A549 (cell line): ENCODE measurements around the gene TLR9. TPM values are rescaled to one million over a fixed set of nuclear protein-coding genes. Genes with fewer than 3 reads are reported as not detected.
"Not testable (repeated sequence)": the region's sequence is repeated elsewhere in the genome, so short reads cannot be mapped to it uniquely, and the experiment has no call there.

Source experiments
- ATAC-seq, 2 experiments: fragments of 200-7000 bp in 1 of 2; fragments of >200 bp in 1 of 2; cut with Nextera tagmentation in 1 of 2; cut with Tn5 transposase in 1 of 2; 3 replicates each; pipeline versions ENCODE4 v1.8.0 to v1.9.1; 2018 to 2020; ENCODE audit warnings: mild to moderate bottlenecking in 1 of 2, moderate library complexity in 1 of 2
- CTCF ChIA-PET: fragments of 300-600 bp; sonication (Branson Sonifier 250); formaldehyde crosslinking; extraction: SDS; loops from one replicate; lab custom pipeline; 2021; ENCODE audit warnings: antibody characterized with exemption, inconsistent platforms; lab: Yijun Ruan, JAX
- POLR2A ChIA-PET: fragments of 350-600 bp; formaldehyde crosslinking; extraction: SDS; loops from one replicate; lab custom pipeline; 2021; ENCODE audit warnings: antibody characterized with exemption, inconsistent platforms; lab: Yijun Ruan, JAX
- DNase-seq, 2 experiments: peaks; one replicate each; pipeline versions ENCODE4 v3.0.0 to v3.0.0-alpha.2; 2011 to 2016; ENCODE audit warnings: low read depth in 1 of 2, low spot score in 1 of 2
- FAIRE-seq: peaks from 2 replicates; lab custom pipeline; 2011; peaks lifted over from hg19 to GRCh38; lab: Jason Lieb, UNC
- H3K27ac ChIP-seq, 2 experiments: fragments of >200 bp; sonication (Bioruptor Twin); formaldehyde crosslinking; 3 replicates each; pipeline ENCODE4 v1.5.1; 2016 to 2017
- H3K4me1 ChIP-seq: fragments of >200 bp; sonication (Bioruptor Twin); formaldehyde crosslinking; 3 replicates; pipeline ENCODE4 v1.6.1; 2016
- H3K4me2 ChIP-seq: fragments of >200 bp; sonication (Bioruptor Twin); formaldehyde crosslinking; 3 replicates; pipeline ENCODE4 v1.6.1; 2016
- H3K4me3 ChIP-seq: fragments of >200 bp; sonication (Bioruptor Twin); formaldehyde crosslinking; 3 replicates; pipeline ENCODE4 v1.5.1; 2016
- H3K9me3 ChIP-seq: fragments of >200 bp; sonication (Bioruptor Twin); formaldehyde crosslinking; 3 replicates; pipeline ENCODE4 v1.6.1; 2016
- CBX2 ChIP-seq: fragments of 200-600 bp; sonication (generic); IDR thresholded peaks from 2 replicates; pipeline ENCODE4 v1.6.1; 2016; ENCODE audit warnings: low read depth, mild to moderate bottlenecking, borderline replicate concordance
- EP300 ChIP-seq, 2 experiments: fragments of >200 bp; sonication (Bioruptor Twin); formaldehyde crosslinking; IDR thresholded peaks; 2 replicates in 1 of 2; 3 replicates in 1 of 2; pipeline ENCODE4 v1.6.1; 2016 to 2017
- HDAC2 ChIP-seq: fragments of 200-600 bp; sonication (generic); IDR thresholded peaks from 2 replicates; pipeline ENCODE4 v1.6.1; 2016
- HOXA7 ChIP-seq: fragments of 250-450 bp; sonication (Bioruptor Pico); IDR thresholded peaks from 2 replicates; pipeline ENCODE4 v1.5.0; 2020; ENCODE audit warnings: mild to moderate bottlenecking, moderate library complexity
- KDM5A ChIP-seq: fragments of 200-600 bp; sonication (generic); IDR thresholded peaks from 2 replicates; pipeline ENCODE4 v1.6.1; 2016; ENCODE audit warnings: antibody characterized with exemption, mild to moderate bottlenecking
- MAX ChIP-seq: IDR thresholded peaks from 2 replicates; pipeline ENCODE4 v1.6.1; 2012
- NFE2L2 ChIP-seq: fragments of 150-350 bp; conservative IDR thresholded peaks from 2 replicates; pipeline ENCODE4 v1.6.1; 2014; ENCODE audit warnings: low read length
- NR3C1 ChIP-seq: fragments of >200 bp; sonication (Bioruptor Twin); formaldehyde crosslinking; IDR thresholded peaks from 3 replicates; pipeline ENCODE4 v1.6.1; 2017
- PBX3 ChIP-seq: IDR thresholded peaks from 2 replicates; pipeline ENCODE4 v1.6.1; 2012
- PHF8 ChIP-seq: fragments of 200-600 bp; sonication (generic); IDR thresholded peaks from 2 replicates; pipeline ENCODE4 v1.6.1; 2016; ENCODE audit warnings: low read depth, mild to moderate bottlenecking, antibody characterized with exemption, moderate library complexity, borderline replicate concordance
- RAD21 ChIP-seq, 2 experiments: fragments of >200 bp in 1 of 2; sonication (Bioruptor Twin) in 1 of 2; formaldehyde crosslinking in 1 of 2; IDR thresholded peaks in 1 of 2; conservative IDR thresholded peaks in 1 of 2; 2 replicates in 1 of 2; 3 replicates in 1 of 2; pipeline ENCODE4 v1.6.1; 2012 to 2018; ENCODE audit warnings: inconsistent platforms in 1 of 2
- REST ChIP-seq: fragments of 200-600 bp; sonication (generic); IDR thresholded peaks from 2 replicates; pipeline ENCODE4 v1.6.1; 2016; ENCODE audit warnings: antibody characterized with exemption, mild to moderate bottlenecking, moderate library complexity
- TFCP2L1 ChIP-seq: fragments of 250-450 bp; sonication (Bioruptor Pico); IDR thresholded peaks from 2 replicates; pipeline ENCODE4 v1.5.0; 2021; ENCODE audit warnings: mild to moderate bottlenecking
- TP53 ChIP-seq: fragments of 250-450 bp; sonication (Bioruptor Pico); IDR thresholded peaks from 2 replicates; pipeline ENCODE4 v1.5.0; 2021; ENCODE audit warnings: mild to moderate bottlenecking, moderate library complexity
- WGBS: methylation state at CpG from one replicate; pipeline ENCODE4 v1.1.6; 2017; ENCODE audit errors: missing lambda C conversion rate; 5-methylcytosine and 5-hydroxymethylcytosine counted together
- polyA minus RNA-seq: library from RNA; depleted of rRNA, polyadenylated mRNA; stranded (reverse); fragments of >200 nt; gene quantifications from 2 replicates; pipeline ENCODE4 v1.2.3, GENCODE V29; 2011; rRNA and poly(A)+ RNA removed
- polyA plus RNA-seq, 4 experiments: library from polyadenylated mRNA; depleted of rRNA in 3 of 4; stranded (reverse); fragments of >200 nt; fragmentation: RNase III in 1 of 4; extraction: RNeasy Plus Mini Kit Qiagen cat#74134 plus additional on column Dnase treatment in 1 of 4; gene quantifications; 2 replicates in 3 of 4; 3 replicates in 1 of 4; pipeline ENCODE4 v1.2.3, GENCODE V29; 2011 to 2017
- TF ChIP-seq, protein P1 (sequence below): fragments of 150-350 bp; IDR thresholded peaks from 2 replicates; pipeline ENCODE4 v1.6.1; 2014; ENCODE audit warnings: low read depth, mild to moderate bottlenecking, low read length
- TF ChIP-seq, protein P2 (sequence below): IDR thresholded peaks from 2 replicates; pipeline ENCODE4 v1.6.1; 2012; ENCODE audit warnings: low read depth, borderline replicate concordance

The TLR9 gene
- polyA plus RNA-seq (2011; rRNA removed) (0.04 and 0.12 TPM in 2 replicates), polyA plus RNA-seq (2017; fragmentation: RNase III; extraction: RNeasy Plus Mini Kit Qiagen cat#74134 plus additional on column Dnase treatment) (not detected in 3 replicates), polyA minus RNA-seq (0.10 TPM in 1 of 2 replicates, not detected in the other)
- polyA plus RNA-seq (2012; cell fraction: cytosol; rRNA removed): not detected in 2 replicates
- 0.18 and 0.48 TPM in 2 replicates for polyA plus RNA-seq (2012; cell fraction: nucleus; rRNA removed)

GRCh38 chr3:52225452-52226228, at the start of gene TLR9:
Gene TLR9, minus strand, starts transcription at chr3:52225645. Its CDS starts 116 bp downstream, at chr3:52225529.
- H3K27ac ChIP-seq: no peak within 1 kb of the TSS
- FAIRE-seq (no peak), DNase-seq (no peak), ATAC-seq (no peak)
- no peak for TF ChIP-seq NFE2L2
- TF ChIP-seq TP53: no peak
- TF ChIP-seq TFCP2L1 (CRISPR knock-in tag): no peak
- no peak for TF ChIP-seq NR3C1
- TF ChIP-seq CBX2: no peak
- TF ChIP-seq, protein P1, sequence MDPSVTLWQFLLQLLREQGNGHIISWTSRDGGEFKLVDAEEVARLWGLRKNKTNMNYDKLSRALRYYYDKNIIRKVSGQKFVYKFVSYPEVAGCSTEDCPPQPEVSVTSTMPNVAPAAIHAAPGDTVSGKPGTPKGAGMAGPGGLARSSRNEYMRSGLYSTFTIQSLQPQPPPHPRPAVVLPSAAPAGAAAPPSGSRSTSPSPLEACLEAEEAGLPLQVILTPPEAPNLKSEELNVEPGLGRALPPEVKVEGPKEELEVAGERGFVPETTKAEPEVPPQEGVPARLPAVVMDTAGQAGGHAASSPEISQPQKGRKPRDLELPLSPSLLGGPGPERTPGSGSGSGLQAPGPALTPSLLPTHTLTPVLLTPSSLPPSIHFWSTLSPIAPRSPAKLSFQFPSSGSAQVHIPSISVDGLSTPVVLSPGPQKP: no peak
- no peak for TF ChIP-seq EP300 (IDR thresholded peaks at IDR 0.05)
- no peak for TF ChIP-seq RAD21 (conservative IDR thresholded peaks at IDR 0.05 in 1 of 2, IDR thresholded peaks at IDR 0.05 in 1 of 2)
- no peak for TF ChIP-seq REST
- no peak for TF ChIP-seq MAX
- TF ChIP-seq PBX3: no peak
- TF ChIP-seq HOXA7 (CRISPR knock-in tag): no peak
- no peak for TF ChIP-seq PHF8
- no peak for TF ChIP-seq KDM5A
- no peak for TF ChIP-seq HDAC2
- TF ChIP-seq, protein P2, sequence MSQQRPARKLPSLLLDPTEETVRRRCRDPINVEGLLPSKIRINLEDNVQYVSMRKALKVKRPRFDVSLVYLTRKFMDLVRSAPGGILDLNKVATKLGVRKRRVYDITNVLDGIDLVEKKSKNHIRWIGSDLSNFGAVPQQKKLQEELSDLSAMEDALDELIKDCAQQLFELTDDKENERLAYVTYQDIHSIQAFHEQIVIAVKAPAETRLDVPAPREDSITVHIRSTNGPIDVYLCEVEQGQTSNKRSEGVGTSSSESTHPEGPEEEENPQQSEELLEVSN: no peak
- no peaks in the 10 kb centered on the region for H3K9me3 ChIP-seq
- ChIA-PET CTCF (interaction anchor here (1.2 to 12.2 kb wide), 5 partner anchors 8 to 114 kb away, joined by 4 to 198 read pairs (median 8); partner anchors contain the start of gene TWF2), POLR2A (no interaction called here)
- H3K4me2 ChIP-seq: no peak within 1 kb of the TSS
- no peak within 1 kb of the TSS for H3K4me3 ChIP-seq
- H3K4me1 ChIP-seq: no peaks in the 10 kb centered on the region
- WGBS: 79% methylated on average over 8 of the region's 9 CpGs

GRCh38 chr3:52274781-52275180, 49.3 kb upstream of the TLR9 start:
- peaks cover 25% of the 10 kb centered on the region; the same call in 2 of the 3 replicates for H3K4me1 ChIP-seq
- FAIRE-seq, DNase-seq, ATAC-seq, H3K9me3 ChIP-seq, H3K27ac ChIP-seq, CTCF ChIA-PET, H3K4me3 ChIP-seq, H3K4me2 ChIP-seq, POLR2A ChIA-PET: not testable (repeated sequence)
- 94% methylated on average over 18 of the region's 18 CpGs for WGBS
